HEK293 (cell line): Measurements from ENCODE around the gene CDC14A.

Source experiments
- CTCF ChIA-PET: fragments of 350-600 bp; formaldehyde crosslinking; extraction: SDS; loops from one replicate; lab custom pipeline; 2021; ENCODE audit warnings: antibody characterized with exemption; lab: Yijun Ruan, JAX
- POLR2A ChIA-PET: fragments of 300-600 bp; formaldehyde crosslinking; extraction: SDS; loops from one replicate; lab custom pipeline; 2020; ENCODE audit warnings: antibody characterized with exemption, inconsistent platforms; lab: Yijun Ruan, JAX
- H3K27ac ChIP-seq: fragments of 200-500 bp; sonication (Bioruptor generic); 2 replicates; pipeline ENCODE4 v1.5.1; 2014; ENCODE audit warnings: low read depth, low read length, control low read depth, inconsistent platforms; ENCODE audit errors: extremely low read depth
- H3K36me3 ChIP-seq, 2 experiments: fragments of 200-500 bp in 1 of 2; sonication (Bioruptor generic) in 1 of 2; 1 replicate in 1 of 2; 2 replicates in 1 of 2; pipeline ENCODE4 v1.5.1; 2014 to 2017; ENCODE audit warnings: inconsistent platforms in 2 of 2, low read length in 2 of 2; ENCODE audit not compliant: control insufficient read depth in 2 of 2, insufficient read depth in 1 of 2
- H3K4me1 ChIP-seq: fragments of 200-500 bp; sonication (Bioruptor generic); 2 replicates; pipeline ENCODE4 v1.5.1; 2014; ENCODE audit warnings: mild to moderate bottlenecking, low read length, inconsistent platforms; ENCODE audit not compliant: control insufficient read depth, insufficient read depth
- H3K4me3 ChIP-seq: 2 replicates; pipeline ENCODE4 v1.5.1; 2011; ENCODE audit warnings: low read depth, mild to moderate bottlenecking, control low read depth, low read length, moderate library complexity
- H3K9me3 ChIP-seq: fragments of 200-500 bp; sonication (Bioruptor generic); 2 replicates; pipeline ENCODE4 v1.5.1; 2014; ENCODE audit warnings: low read depth, low read length, inconsistent platforms; ENCODE audit not compliant: control insufficient read depth, insufficient read depth
- FEZF1 ChIP-seq: fragments of 450-650 bp; formaldehyde crosslinking; IDR thresholded peaks from 2 replicates; pipeline ENCODE4 v1.5.1; 2016; ENCODE audit warnings: missing biosample characterization, missing genetic modification characterization
- KLF17 ChIP-seq: fragments of 450-650 bp; formaldehyde crosslinking; IDR thresholded peaks from 2 replicates; pipeline ENCODE4 v1.5.1; 2016; ENCODE audit warnings: missing biosample characterization, missing genetic modification characterization
- KLF7 ChIP-seq: fragments of 450-650 bp; formaldehyde crosslinking; IDR thresholded peaks from 2 replicates; pipeline ENCODE4 v1.5.1; 2016; ENCODE audit warnings: missing biosample characterization, missing genetic modification characterization, borderline replicate concordance
- MZF1 ChIP-seq: fragments of 450-650 bp; formaldehyde crosslinking; IDR thresholded peaks from 2 replicates; pipeline ENCODE4 v1.5.1; 2017; ENCODE audit warnings: missing biosample characterization, missing genetic modification characterization, borderline replicate concordance
- PRDM4 ChIP-seq: fragments of 450-650 bp; formaldehyde crosslinking; IDR thresholded peaks from 2 replicates; pipeline ENCODE4 v1.5.1; 2017; ENCODE audit warnings: missing biosample characterization, missing genetic modification characterization
- PRDM6 ChIP-seq: fragments of 450-650 bp; formaldehyde crosslinking; IDR thresholded peaks from 2 replicates; pipeline ENCODE4 v1.5.1; 2017; ENCODE audit warnings: missing biosample characterization, missing genetic modification characterization
- ZEB2 ChIP-seq: fragments of 450-650 bp; formaldehyde crosslinking; IDR thresholded peaks from 2 replicates; pipeline ENCODE4 v1.5.1; 2016; ENCODE audit warnings: missing biosample characterization, missing genetic modification characterization
- ZNF121 ChIP-seq: fragments of 450-650 bp; formaldehyde crosslinking; IDR thresholded peaks from 2 replicates; pipeline ENCODE4 v1.5.1; 2016; ENCODE audit warnings: missing biosample characterization, missing genetic modification characterization
- ZNF155 ChIP-seq: fragments of 450-650 bp; formaldehyde crosslinking; IDR thresholded peaks from 2 replicates; pipeline ENCODE4 v1.5.1; 2016; ENCODE audit warnings: missing biosample characterization, missing genetic modification characterization
- ZNF391 ChIP-seq: fragments of 450-650 bp; formaldehyde crosslinking; IDR thresholded peaks from 2 replicates; pipeline ENCODE4 v1.5.1; 2016; ENCODE audit warnings: low read depth, missing biosample characterization, missing genetic modification characterization, borderline replicate concordance
- ZNF398 ChIP-seq: fragments of 450-650 bp; formaldehyde crosslinking; IDR thresholded peaks from 2 replicates; pipeline ENCODE4 v1.5.1; 2017; ENCODE audit warnings: missing biosample characterization, missing genetic modification characterization
- ZNF521 ChIP-seq: fragments of 450-650 bp; formaldehyde crosslinking; IDR thresholded peaks from 2 replicates; pipeline ENCODE4 v1.5.1; 2017; ENCODE audit warnings: missing biosample characterization, mild to moderate bottlenecking, missing genetic modification characterization
- ZNF548 ChIP-seq: fragments of 450-650 bp; formaldehyde crosslinking; IDR thresholded peaks from 2 replicates; pipeline ENCODE4 v1.5.1; 2016; ENCODE audit warnings: missing biosample characterization, missing genetic modification characterization
- ZNF629 ChIP-seq: fragments of 450-650 bp; formaldehyde crosslinking; IDR thresholded peaks from 2 replicates; pipeline ENCODE4 v1.5.1; 2017; ENCODE audit warnings: missing biosample characterization, missing genetic modification characterization
- ZNF747 ChIP-seq: fragments of 450-650 bp; formaldehyde crosslinking; IDR thresholded peaks from 2 replicates; pipeline ENCODE4 v1.5.1; 2016; ENCODE audit warnings: missing biosample characterization, missing genetic modification characterization
- ZNF843 ChIP-seq: fragments of 450-650 bp; formaldehyde crosslinking; IDR thresholded peaks from 2 replicates; pipeline ENCODE4 v1.5.1; 2016; ENCODE audit warnings: missing biosample characterization, missing genetic modification characterization
- ZSCAN4 ChIP-seq: fragments of 450-650 bp; formaldehyde crosslinking; IDR thresholded peaks from 2 replicates; pipeline ENCODE4 v1.5.1; 2017; ENCODE audit warnings: missing biosample characterization, missing genetic modification characterization

The CDC14A gene

GRCh38 chr1:100382657-100383056 is 30.4 kb downstream of the CDC14A start:
- TF ChIP-seq KLF17, result no peak
- no peak for TF ChIP-seq ZNF548 (tag by site-specific recombination)
- TF ChIP-seq PRDM6 (tag by site-specific recombination), result no peak
- TF ChIP-seq ZNF391 (tag by site-specific recombination), result no peak
- TF ChIP-seq KLF7, result no peak
- TF ChIP-seq ZNF747 (tag by site-specific recombination), result no peak
- TF ChIP-seq MZF1, result no peak
- TF ChIP-seq ZNF155, result no peak
- no peak for TF ChIP-seq ZNF398 (tag by site-specific recombination)
- no peak for TF ChIP-seq ZNF521
- TF ChIP-seq ZNF121 (tag by site-specific recombination), result no peak
- no peak for TF ChIP-seq PRDM4 (tag by site-specific recombination)
- no peak for TF ChIP-seq ZNF629 (tag by site-specific recombination)
- Histone ChIP-seq H3K36me3 (no peaks in the 10 kb centered on the region), H3K27ac (no peak overlapping the region), H3K9me3 (no peaks in the 10 kb centered on the region), H3K4me1 (peaks cover 6% of the 10 kb centered on the region), H3K4me3 (no peak overlapping the region)
- POLR2A ChIA-PET, result no interaction called here
- CTCF ChIA-PET, result interaction anchor here (0.6 to 0.7 kb wide), 2 partner anchors 11 to 223 kb away, joined by 3 read pairs; no protein-coding TSS in a partner anchor

GRCh38 chr1:100383743-100384405 is 31.6 kb downstream of the CDC14A start:
- CTCF ChIA-PET, result interaction anchor here (0.7 to 1.1 kb wide), 3 partner anchors 19 to 72 kb away, joined by 3 to 7 read pairs (median 5); no protein-coding TSS in a partner anchor
- peak; percentile 30; the same call in 1 of the 2 replicates for TF ChIP-seq FEZF1
- 0 out of 2 replicates have a peak, but pooled peaks have one; percentile 17 for TF ChIP-seq ZNF843
- TF ChIP-seq ZSCAN4, result no peak
- TF ChIP-seq PRDM6 (tag by site-specific recombination), result peak; percentile 73
- no peak for TF ChIP-seq ZEB2 (tag by site-specific recombination)
- H3K27ac ChIP-seq, result no peak overlapping the region
- H3K9me3 ChIP-seq, result no peaks in the 10 kb centered on the region
- H3K4me3 ChIP-seq, result no peak overlapping the region
- POLR2A ChIA-PET, result no interaction called here
- H3K4me1 ChIP-seq, result peaks cover 4% of the 10 kb centered on the region
- H3K36me3 ChIP-seq, result no peaks in the 10 kb centered on the region
